Left ventricle myocardium inferior (tissue), 1 donor: ENCODE data around the gene AGAP1. TPM values are rescaled to one million over a fixed set of nuclear protein-coding genes. Genes with fewer than 3 reads are reported as not detected.
A peak's percentile ranks its signal among the peaks of the same experiment; 100 is the strongest.

Experiments
- DNase-seq: peaks from one replicate; pipeline ENCODE4 v3.0.0-alpha.2; 2020
- H3K27ac ChIP-seq: fragments of 200-600 bp; replicated peaks from 2 replicates; pipeline ENCODE4 v1.8.0; 2021
- H3K27me3 ChIP-seq: fragments of 200-600 bp; 2 replicates; pipeline ENCODE4 v1.8.0; 2021; ENCODE audit warnings: low read depth
- H3K36me3 ChIP-seq: fragments of 200-600 bp; 2 replicates; pipeline ENCODE4 v1.8.0; 2021
- H3K4me1 ChIP-seq: fragments of 200-600 bp; 2 replicates; pipeline ENCODE4 v1.8.0; 2021
- H3K4me3 ChIP-seq: fragments of 200-600 bp; 2 replicates; pipeline ENCODE4 v1.8.0; 2021; ENCODE audit warnings: mild to moderate bottlenecking, moderate library complexity
- H3K9me3 ChIP-seq: fragments of 200-600 bp; replicated peaks from 2 replicates; pipeline ENCODE4 v1.8.0; 2021
- intact Hi-C: fragments of 100-400 bp; cut with micrococcal nuclease; formaldehyde crosslinking; loops from one replicate; pipeline ENCODE4 v1.11.0; 2022
- total RNA-seq: library from RNA; stranded (reverse); fragmentation: NEBNext Ultra II Directional; extraction: Animal tissue kit (Norgen Biotek cat#: 25700); gene quantifications from one replicate; pipeline ENCODE4 v1.2.1, GENCODE V29; 2021
- TF ChIP-seq, protein P1 (sequence below): fragments of 200-600 bp; IDR thresholded peaks from 2 replicates; pipeline ENCODE4 v1.8.0; 2021; ENCODE audit warnings: antibody characterized with exemption, mild to moderate bottlenecking, borderline replicate concordance
- donor health status: DM: no; HTN: yes; CAD: no; lungs with severe emphysema.

AGAP1 gene
- total RNA-seq, 1 donor from 2014 or later, result 18.1 TPM

DNA sequence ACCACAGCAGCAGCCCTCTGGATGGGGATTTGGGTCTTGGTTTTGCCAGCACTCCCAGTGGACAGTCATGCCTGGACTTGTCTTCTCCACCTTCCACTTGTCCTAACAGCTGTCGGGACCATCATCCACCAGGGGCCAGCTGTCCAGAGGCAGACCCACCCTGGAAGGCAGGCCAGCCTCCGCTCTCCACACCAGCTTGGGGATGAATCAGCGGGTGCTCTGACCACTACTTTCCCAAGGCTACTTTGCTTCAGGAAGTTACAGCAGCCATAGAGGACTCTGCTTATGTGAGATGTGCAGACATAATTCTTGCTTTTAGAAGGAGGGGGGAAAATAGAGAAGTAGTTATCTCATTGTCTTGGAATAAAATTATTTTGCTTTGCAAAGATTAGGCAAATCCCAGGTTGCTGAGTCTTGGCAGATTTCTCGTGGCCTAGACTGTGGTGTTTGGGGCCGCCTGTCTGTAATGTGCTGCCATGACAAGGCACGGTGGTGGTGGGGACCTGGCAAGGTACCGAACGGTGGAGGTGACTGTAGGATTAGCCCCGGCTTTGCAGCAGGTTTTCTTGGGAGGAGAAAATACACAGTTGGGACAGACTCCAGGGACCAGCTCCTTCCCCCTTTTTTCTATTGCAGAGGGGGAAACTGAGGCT lies 148.7 kb downstream of the AGAP1 start:
- H3K36me3 ChIP-seq, result no peaks in the 10 kb centered on the region
- H3K27ac ChIP-seq, result peak overlapping the region; percentile 69
- peaks cover 68% of the 10 kb centered on the region for H3K4me1 ChIP-seq
- DNase-seq, result peak; percentile 41
- no peaks in the 10 kb centered on the region for H3K9me3 ChIP-seq
- no peak overlapping the region for H3K4me3 ChIP-seq
- intact Hi-C loops, result no loop called here
- H3K27me3 ChIP-seq, result no peaks in the 10 kb centered on the region
- TF ChIP-seq, protein P1, sequence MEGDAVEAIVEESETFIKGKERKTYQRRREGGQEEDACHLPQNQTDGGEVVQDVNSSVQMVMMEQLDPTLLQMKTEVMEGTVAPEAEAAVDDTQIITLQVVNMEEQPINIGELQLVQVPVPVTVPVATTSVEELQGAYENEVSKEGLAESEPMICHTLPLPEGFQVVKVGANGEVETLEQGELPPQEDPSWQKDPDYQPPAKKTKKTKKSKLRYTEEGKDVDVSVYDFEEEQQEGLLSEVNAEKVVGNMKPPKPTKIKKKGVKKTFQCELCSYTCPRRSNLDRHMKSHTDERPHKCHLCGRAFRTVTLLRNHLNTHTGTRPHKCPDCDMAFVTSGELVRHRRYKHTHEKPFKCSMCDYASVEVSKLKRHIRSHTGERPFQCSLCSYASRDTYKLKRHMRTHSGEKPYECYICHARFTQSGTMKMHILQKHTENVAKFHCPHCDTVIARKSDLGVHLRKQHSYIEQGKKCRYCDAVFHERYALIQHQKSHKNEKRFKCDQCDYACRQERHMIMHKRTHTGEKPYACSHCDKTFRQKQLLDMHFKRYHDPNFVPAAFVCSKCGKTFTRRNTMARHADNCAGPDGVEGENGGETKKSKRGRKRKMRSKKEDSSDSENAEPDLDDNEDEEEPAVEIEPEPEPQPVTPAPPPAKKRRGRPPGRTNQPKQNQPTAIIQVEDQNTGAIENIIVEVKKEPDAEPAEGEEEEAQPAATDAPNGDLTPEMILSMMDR, result peak; percentile 51

DNA sequence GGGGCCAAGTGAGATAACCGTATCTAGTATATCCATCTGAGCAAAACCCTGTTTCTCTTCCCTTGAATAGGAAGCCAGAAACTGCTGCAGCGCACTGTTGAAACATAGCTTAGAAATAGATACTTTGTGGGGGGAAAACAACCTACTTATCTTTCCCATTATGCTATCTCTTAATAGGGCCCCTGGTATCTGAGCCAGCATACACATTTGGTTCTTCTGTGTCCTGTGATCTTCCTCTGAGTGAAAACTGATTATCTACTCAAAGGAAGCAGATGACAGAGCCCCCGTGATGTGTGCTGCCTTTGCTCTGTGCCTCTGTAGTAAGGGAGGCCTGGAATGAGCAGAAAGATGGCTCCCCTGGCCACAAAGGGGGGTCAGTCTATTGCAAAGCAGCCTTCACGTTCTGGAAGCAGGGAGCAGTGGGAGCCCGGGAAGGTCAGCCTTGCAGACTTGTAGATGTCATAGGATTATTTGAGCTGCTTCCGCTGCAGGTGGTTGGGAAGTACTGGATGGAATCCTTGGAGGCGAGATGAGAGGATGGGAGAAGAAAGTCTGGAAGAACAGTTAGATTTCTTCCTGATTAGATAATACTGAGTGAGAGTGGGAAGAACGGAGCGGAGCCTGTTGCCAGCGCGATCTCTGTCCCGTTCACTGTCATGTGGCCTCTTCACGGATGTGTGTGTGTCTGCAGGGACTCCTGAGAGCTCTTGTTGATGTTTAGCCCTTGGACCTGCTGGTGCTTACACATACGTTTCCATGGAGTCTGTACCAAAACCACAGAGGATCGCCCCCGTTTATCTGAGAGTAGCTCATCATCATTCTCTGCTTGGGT lies 150.1 kb downstream of the AGAP1 start:
- Histone ChIP-seq H3K27me3 (no peaks in the 10 kb centered on the region), H3K4me1 (peaks cover 71% of the 10 kb centered on the region), H3K4me3 (no peak overlapping the region), H3K27ac (peak overlapping the region; percentile 47), H3K36me3 (no peaks in the 10 kb centered on the region), H3K9me3 (no peaks in the 10 kb centered on the region)
- intact Hi-C loops, result no loop called here
- no peak for DNase-seq
- TF ChIP-seq, protein P1, result no peak

DNA sequence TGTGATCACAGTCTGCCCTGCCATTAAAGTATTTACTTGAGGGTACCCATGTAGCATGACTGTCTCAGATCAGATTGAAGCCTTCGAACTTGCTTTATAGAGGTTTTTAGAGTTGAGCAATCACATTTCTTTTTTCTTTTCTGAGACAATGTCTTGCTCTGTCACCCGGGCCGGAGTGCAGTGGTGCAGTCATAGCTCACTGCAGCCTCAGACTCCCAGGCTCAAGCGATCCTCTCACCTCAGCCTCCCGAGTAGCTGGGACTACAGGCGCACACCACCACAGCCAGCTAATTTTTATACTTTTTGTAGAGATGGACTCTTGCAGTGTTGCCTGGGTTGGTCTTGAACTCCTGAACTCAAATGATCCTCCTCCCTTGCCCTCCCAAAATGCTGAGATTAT lies 153.4 kb downstream of the AGAP1 start:
- intact Hi-C loops, result no loop called here
- H3K36me3 ChIP-seq, result no peaks in the 10 kb centered on the region
- no peaks in the 10 kb centered on the region for H3K27me3 ChIP-seq
- no peaks in the 10 kb centered on the region for H3K9me3 ChIP-seq
- no peak for DNase-seq
- H3K4me1 ChIP-seq, result peaks cover 49% of the 10 kb centered on the region
- no peak overlapping the region for H3K27ac ChIP-seq
- TF ChIP-seq, protein P1, result no peak
- no peak overlapping the region for H3K4me3 ChIP-seq

DNA sequence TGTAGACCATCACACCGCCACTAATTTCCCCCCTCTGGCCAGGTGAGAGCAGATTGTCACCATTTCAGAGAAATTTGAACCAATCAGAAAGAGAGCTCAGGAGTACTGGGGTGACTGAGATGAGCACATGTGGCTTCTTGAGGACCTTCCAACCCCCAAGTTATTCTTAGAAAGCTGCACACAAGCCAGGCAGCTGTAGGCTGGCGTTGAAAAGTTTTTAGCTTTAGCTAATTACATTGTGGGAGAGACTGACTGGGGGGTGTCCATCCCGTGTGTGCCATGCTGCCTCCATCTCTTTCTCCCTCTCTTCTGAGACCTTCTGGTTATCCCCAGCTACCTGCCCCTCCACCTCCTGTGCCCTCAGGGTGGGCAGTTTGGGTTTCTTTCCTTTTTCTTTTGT lies 154.0 kb downstream of the AGAP1 start:
- Histone ChIP-seq H3K4me3 (no peak overlapping the region), H3K36me3 (no peaks in the 10 kb centered on the region), H3K27ac (no peak overlapping the region), H3K27me3 (no peaks in the 10 kb centered on the region), H3K9me3 (no peaks in the 10 kb centered on the region), H3K4me1 (peaks cover 43% of the 10 kb centered on the region)
- TF ChIP-seq, protein P1, result no peak
- no peak for DNase-seq
- intact Hi-C loops, result no loop called here

DNA sequence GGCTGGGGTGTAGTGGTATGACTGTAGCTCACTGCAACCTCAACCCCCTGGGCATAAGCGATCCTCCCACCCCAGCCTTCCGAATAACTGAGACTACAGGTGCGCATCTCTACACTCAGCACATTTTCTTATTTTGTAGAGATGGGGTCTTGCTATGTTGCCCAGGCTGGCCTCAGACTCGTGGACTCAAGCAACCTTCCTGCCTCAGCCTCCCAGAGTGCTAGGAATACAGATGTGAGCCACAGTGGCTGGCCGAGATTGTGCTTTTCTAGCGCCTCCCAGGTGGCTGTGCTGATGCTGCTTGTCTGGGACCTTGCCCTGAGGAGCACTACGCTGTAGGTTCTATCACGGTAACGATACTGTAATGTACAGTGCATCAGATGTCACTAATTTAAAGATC lies 155.6 kb downstream of the AGAP1 start:
- Histone ChIP-seq H3K27me3 (no peaks in the 10 kb centered on the region), H3K36me3 (no peaks in the 10 kb centered on the region), H3K4me1 (peaks cover 39% of the 10 kb centered on the region), H3K9me3 (no peaks in the 10 kb centered on the region), H3K27ac (no peak overlapping the region), H3K4me3 (no peak overlapping the region)
- intact Hi-C loops, result no loop called here
- TF ChIP-seq, protein P1, result no peak
- DNase-seq, result no peak
